GM18907 (cell line): ENCODE results near the gene SECTM1.
A peak's percentile ranks its signal among the peaks of the same experiment; 100 is the strongest.
"Not testable (repeated sequence)": the region's sequence is repeated elsewhere in the genome, so short reads cannot be mapped to it uniquely, and the experiment has no call there.

ENCODE experiments used
- ATAC-seq: cut with Tn5 transposase; IDR thresholded peaks from one replicate; pipeline ENCODE4 v1.9.1; 2021; ENCODE audit warnings: mild to moderate bottlenecking, moderate library complexity; ENCODE audit not compliant: unreplicated experiment

Gene SECTM1

DNA sequence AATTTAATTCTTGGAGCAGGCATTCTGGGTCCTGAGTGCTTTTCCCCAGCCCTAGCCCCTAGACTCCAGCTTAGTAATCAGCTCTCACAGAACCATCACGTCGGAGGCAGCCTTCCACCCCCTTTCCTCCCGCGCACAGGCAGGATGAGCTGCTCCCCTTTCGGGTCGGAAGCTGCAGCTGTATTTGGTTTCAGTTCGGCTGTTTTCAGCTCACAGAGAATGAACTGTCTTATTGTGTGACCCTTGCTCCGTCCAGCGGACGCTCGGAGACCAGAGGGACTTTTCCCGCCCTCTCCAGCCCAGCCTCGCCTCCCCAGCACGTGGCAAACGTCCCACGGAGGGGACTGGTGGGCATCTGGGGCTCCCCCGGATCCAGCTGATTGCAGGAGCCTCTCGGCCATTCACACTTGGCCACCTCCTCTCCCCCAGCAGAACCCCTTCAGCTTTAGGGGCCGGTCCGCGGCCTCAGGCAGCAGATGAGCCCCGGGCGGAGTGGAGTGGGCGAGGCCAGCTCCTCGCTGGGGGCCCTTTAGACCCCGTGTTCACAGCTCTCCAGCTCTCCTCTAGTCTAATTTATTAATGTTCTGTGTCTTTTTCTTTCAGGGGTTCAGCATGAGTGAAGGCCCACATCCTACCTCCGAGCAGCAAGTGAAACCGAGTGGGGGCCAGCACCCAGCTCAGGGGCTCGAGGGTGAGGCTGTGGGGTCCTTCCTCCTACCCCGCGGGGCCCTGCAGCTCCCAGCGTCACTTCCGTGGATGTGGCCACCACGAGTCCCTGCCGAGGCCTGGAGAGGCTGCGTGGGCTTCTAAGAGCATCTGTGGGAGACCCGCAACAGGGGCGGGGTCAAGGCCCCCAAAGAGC, 37.1 kb upstream of the SECTM1 start:
- no peak for ATAC-seq

DNA sequence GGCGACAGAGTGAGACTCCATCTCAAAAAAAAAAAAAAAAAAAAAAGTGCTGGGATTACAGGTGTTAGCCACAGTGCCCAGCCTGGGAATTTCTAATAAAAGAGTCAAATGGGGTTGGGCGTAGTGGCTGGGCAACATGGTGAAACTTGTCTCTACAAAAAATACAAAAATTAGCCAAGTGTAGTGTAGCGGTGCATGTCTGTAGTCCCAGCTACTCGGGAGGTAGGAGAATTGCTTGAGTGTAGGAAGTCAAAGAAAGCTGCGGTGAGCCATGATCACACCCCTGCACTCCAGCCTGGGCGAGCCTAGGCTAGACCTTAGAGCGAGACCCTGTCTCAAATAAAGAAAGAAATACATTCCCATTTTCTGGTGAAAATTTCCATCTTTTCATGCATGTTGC, 35.6 kb upstream of the SECTM1 start:
- ATAC-seq, result no peak

DNA sequence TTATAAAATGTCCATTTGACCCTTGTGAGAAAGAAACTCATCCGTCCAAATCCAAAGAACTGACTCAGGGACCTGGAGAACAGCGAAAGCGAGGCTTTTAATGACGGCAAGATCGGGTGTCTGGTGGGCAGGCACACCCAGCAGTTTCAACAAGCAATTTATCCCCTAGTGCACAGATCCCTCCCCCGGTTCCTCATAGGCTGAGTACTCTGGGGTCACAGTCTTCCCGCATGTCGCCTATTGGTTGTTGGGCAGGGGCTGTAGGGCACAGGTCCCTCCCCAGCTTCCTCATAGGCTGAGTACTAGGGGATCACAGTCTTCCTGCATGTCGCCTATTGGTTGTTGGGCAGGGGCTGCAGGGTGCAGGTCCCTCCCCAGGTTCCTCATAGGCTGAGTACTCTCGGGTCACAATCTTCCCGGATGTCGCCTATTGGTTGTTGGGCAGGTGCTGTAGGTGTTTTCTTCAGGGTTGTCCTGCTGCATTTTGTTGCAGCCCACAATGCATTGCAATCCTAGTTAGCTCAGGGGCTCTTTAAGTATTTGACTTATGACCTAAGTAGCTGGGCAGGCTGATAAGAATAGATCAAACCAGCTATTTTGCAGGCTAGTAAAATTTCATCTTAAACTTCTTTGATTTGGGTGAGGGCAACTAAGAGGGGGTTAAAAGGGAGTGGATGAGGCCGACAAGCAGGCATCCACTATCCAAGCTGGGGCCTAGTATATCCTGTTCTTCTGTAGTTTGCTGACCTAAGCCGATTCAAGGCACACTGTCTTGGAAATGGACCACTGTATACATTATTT, 34.4 kb upstream of the SECTM1 start:
- no peak for ATAC-seq

GRCh38 chr17:82366749-82367148, 33.2 kb upstream of the SECTM1 start:
- no peak for ATAC-seq

- no peak for ATAC-seq
Observed at GRCh38 chr17:82365606-82366295, 32.2 kb upstream of the SECTM1 start.

GRCh38 chr17:82361885-82362633, 28.5 kb upstream of the SECTM1 start:
- no peak for ATAC-seq

DNA sequence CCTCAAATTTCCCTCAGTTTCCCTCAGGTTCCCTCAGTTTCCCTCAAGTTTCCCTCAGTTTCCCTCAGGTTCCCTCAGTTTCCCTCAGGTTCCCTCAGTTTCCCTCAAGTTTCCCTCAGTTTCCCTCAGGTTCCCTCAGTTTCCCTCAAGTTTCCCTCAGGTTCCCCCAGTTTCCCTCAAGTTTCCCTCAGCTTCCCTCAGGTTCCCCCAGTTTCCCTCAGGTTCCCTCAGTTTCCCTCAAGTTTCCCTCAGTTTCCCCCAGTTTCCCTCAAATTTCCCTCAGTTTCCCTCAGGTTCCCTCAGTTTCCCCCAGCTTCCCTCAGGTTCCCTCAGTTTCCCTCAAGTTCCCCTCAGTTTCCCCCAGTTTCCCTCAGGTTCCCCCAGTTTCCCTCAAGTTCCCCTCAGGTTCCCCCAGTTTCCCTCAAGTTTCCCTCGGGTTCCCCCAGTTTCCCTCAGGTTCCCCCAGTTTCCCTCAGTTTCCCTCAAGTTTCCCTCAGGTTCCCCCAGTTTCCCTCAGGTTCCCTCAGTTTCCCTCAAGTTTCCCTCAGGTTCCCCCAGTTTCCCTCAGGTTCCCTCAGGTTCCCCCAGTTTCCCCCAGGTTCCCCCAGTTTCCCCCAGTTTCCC, 26.0 kb upstream of the SECTM1 start:
- ATAC-seq, result not testable (repeated sequence)

GRCh38 chr17:82358465-82359350, 25.1 kb upstream of the SECTM1 start, which contains the start of gene TEX19:
TSS of gene TEX19 (plus strand) at chr17:82359247. CDS start at chr17:82362151, 2,904 bp downstream.
- no peak for ATAC-seq

- no peak for ATAC-seq
Observed at GRCh38 chr17:82357394-82357793, 23.8 kb upstream of the SECTM1 start.

- no peak for ATAC-seq
Observed at GRCh38 chr17:82356845-82357355, 23.3 kb upstream of the SECTM1 start.

GRCh38 chr17:82355770-82356427, 22.3 kb upstream of the SECTM1 start:
- no peak for ATAC-seq

GRCh38 chr17:82354804-82355308, 21.3 kb upstream of the SECTM1 start:
- ATAC-seq, result no peak

- ATAC-seq, result no peak
Observed at GRCh38 chr17:82353484-82353883, 19.9 kb upstream of the SECTM1 start.

GRCh38 chr17:82351713-82352488, 18.3 kb upstream of the SECTM1 start:
- peak; percentile 49 for ATAC-seq

- peak; percentile 65 for ATAC-seq
Observed at GRCh38 chr17:82351254-82351712, 17.7 kb upstream of the SECTM1 start.

DNA sequence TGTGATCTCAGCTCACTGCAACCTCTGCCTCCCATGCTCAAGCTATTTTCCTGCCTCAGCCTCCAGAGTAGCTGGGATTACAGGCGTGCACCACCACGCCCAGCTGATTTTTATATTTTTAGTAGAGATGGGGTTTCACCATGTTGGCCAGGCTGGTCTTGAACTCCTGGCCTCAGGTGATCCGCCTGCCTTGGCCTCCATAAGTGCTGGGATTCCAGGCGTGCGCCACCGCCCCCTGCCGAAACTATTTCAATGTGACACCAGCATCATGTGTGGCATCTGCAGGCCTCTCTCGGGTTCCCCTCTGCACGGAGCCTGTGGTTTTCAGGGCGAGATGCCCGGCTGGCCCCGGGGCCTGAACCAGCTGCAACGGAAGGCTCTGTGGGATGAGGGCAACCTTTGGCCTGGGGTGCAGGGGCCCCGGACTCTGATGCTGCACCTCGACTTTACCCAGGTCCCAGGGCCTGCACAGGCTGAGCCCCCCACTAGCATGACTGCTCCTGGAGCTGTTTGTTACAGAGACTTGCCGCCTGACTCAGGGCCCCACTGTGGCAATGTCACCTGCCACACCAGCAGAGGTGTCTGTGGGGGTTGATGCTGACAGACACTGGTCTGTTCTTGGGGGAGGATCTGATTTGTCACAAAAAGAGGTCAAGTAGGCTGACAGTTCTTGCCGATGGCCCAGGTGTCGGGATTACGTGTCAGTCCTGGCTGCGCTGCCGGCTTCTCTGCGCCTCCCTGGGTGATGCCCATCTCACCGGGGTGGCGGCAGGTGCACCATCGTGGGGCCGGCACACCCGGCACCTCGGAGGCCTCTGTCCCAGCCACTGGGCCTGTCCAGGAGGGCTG, 16.8 kb upstream of the SECTM1 start:
- no peak for ATAC-seq
